ENCODE data around the gene AZI2. TPM values are rescaled to one million over a fixed set of nuclear protein-coding genes. Genes with fewer than 3 reads are reported as not detected.

AZI2 gene
- total RNA-seq, 2 experiments from 2014 or later = 52.3 to 78.8 TPM

DNA sequence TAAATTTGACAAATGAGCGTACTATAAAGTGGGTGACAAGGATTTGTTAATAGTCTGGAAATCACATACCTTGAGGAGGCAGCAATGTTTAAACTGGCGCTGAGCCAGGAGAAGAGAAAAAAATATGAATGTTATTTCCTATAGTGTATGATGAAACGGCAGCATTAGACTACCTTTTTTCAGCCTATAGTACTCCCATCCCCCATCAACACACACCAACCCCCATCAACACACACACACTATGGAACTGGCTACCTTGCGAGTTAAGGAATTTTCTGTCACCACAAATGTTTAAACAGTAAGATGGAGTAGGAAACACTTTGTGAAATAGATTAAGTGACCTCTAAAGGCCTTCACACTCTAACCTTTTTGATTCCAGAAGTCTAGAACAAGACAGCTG, 46.9 kb downstream of the AZI2 start:
- ChIA-PET CTCF (no interaction called here), POLR2A (no interaction called here)
- no peak for ATAC-seq
- no peak overlapping the region for H3K4me3 Mint-ChIP-seq
- no peaks in the 10 kb centered on the region for H3K27me3 Mint-ChIP-seq
- H3K9me3 Mint-ChIP-seq (ENCODE audit: low read depth) = no peaks in the 10 kb centered on the region
- H3K4me1 Mint-ChIP-seq = no peaks in the 10 kb centered on the region
- no peak overlapping the region for H3K27ac Mint-ChIP-seq
- DNase-seq = no peak
- intact Hi-C loops (cut with DNase I, micrococcal nuclease) = no loop called here
- peaks cover 6% of the 10 kb centered on the region for H3K36me3 Mint-ChIP-seq (ENCODE audit: low read depth)

DNA sequence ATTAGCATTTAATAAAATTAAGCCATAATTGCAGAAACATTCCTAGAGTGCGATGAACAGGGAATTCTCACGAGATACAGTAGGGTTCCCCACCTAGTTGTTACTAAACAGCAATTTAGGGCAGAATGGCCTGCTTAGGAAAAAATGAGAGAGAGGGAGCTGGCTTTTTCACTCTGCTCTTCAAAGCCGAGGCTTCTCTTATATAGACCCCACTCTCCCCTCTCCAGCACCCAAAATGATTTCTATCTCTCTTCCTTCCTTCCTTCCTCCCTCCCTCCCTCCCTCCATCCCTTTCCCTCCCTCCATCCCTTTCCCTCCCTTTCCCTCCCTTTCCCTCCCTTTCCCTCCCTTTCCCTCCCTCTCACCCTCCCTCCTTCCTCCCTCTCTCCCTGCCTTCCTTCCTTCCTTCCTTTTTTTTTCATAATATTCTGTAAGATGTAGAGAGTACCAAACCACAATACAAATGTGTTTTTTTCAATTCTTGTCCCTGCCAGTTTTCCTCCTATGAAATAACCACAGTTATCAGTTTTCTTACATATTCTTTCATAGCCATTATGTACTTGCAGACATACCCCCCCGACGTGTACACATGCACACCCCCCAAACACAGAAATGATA, 48.2 kb downstream of the AZI2 start:
- DNase-seq = no peak
- H3K9me3 Mint-ChIP-seq (ENCODE audit: low read depth) = no peaks in the 10 kb centered on the region
- CTCF ChIA-PET = no interaction called here
- no peak overlapping the region for H3K4me3 Mint-ChIP-seq
- peaks cover 5% of the 10 kb centered on the region for H3K4me1 Mint-ChIP-seq
- H3K36me3 Mint-ChIP-seq (ENCODE audit: low read depth) = peaks cover under 1% of the 10 kb centered on the region
- POLR2A ChIA-PET = no interaction called here
- no peak for ATAC-seq
- no peaks in the 10 kb centered on the region for H3K27me3 Mint-ChIP-seq
- no peak overlapping the region for H3K27ac Mint-ChIP-seq
- intact Hi-C loops (cut with DNase I, micrococcal nuclease) = no loop called here

- H3K36me3 Mint-ChIP-seq (ENCODE audit: low read depth) = no peaks in the 10 kb centered on the region
- DNase-seq (no peak), ATAC-seq (no peak)
- H3K27ac Mint-ChIP-seq = no peak overlapping the region
- no peaks in the 10 kb centered on the region for H3K27me3 Mint-ChIP-seq
- ChIA-PET POLR2A (no interaction called here), CTCF (interaction anchor here (1.0 kb wide), 1 partner anchor 18 kb away, joined by 3 read pairs; no protein-coding TSS in a partner anchor)
- intact Hi-C loops (cut with DNase I, micrococcal nuclease) = no loop called here
- no peak overlapping the region for H3K4me3 Mint-ChIP-seq
- peaks cover 11% of the 10 kb centered on the region for H3K4me1 Mint-ChIP-seq
- no peaks in the 10 kb centered on the region for H3K9me3 Mint-ChIP-seq (ENCODE audit: low read depth)
These were observed 48.9 kb downstream of the AZI2 start for GRCh38 chr3:28299705-28300104.

DNA sequence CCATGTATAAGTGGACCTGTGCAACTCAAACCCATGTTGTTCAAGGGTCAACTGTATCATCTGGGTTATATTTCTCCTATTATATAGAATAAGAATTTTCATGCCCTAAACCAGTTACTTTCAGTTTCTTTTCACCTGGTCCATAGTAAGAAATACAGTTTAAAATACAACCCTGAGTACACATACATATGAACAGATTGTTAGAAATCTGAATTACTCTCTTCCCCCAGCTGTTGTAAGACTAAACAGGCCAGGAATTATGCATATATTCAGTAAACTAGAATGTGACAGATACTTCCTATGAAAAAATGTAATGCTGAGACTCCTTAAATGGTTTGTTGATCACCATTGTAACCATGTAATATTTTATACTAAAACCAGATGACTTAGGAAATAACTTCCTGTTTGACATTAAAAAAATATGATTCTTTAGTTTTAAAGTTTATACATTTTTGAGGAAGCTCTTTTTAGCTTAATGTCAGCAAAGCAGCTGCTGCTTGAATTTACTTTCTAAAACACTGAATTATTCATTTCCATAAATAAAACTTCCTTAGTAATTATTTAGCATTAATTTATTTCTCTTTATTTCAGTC, 52.6 kb downstream of the AZI2 start:
- Mint-ChIP-seq H3K9me3 (ENCODE audit: low read depth) (no peaks in the 10 kb centered on the region), H3K4me3 (no peak overlapping the region), H3K4me1 (peaks cover 14% of the 10 kb centered on the region), H3K27me3 (no peaks in the 10 kb centered on the region), H3K36me3 (ENCODE audit: low read depth) (peaks cover 3% of the 10 kb centered on the region), H3K27ac (no peak overlapping the region)
- POLR2A ChIA-PET = no interaction called here
- CTCF ChIA-PET = interaction anchor here (0.8 to 1.0 kb wide), 2 partner anchors 10 to 21 kb away, joined by 3 read pairs; no protein-coding TSS in a partner anchor
- intact Hi-C loops (cut with DNase I, micrococcal nuclease) = no loop called here
- ATAC-seq = no peak
- DNase-seq = no peak

DNA sequence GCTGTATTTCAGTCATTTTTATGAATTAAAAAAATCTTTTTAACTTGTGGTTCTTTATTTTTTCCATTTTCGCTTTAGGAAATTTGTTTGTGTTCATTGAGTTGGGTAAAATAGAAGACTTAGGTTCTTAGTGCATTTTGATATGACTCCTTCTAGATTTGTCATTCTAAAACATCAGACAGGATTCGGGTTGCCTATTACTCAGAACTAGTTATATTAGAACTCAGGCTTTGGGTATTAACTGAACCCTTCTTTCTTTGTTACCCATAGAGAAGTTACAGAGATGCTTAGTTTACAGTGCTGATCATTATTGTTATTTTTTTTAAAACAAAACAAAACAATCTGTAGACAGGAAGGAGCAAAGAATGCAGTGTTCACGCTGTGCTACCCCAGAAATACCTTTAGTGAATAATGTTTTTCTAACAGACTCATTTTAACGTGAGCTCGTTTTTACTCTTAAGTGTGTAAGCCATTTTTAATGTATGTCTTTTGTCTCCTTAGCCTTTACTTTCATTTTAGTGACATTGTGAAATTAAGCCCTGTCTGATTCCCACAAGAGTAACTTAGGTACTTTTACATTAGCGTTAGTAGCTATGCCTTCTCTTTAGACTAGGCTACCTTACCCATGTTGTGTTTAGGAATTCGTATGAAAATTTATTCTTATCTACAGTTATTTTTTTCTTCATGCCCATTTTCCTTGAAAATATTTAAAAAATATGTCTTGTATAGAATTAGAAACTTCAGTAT, 53.8 kb downstream of the AZI2 start:
- peak; percentile 16 for ATAC-seq

DNA sequence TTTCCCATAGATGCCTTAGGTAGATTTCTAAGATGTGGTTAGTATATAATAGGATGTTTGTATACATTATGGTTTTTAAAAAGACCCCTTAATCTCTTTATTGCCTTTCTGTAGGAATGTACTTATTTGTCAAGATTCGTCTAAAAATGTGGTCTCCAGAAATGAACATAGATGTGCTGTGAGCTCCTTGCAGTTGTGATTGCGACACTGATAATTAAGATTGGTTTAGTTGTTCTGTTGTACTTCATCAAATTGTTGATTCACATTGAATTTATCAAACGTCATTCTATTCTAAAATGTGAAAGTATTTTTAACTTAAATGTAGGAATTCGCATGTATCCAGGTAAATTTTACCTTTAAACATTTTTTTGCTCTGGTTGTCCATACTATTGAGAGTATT, 56.0 kb downstream of the AZI2 start:
- CTCF ChIA-PET = interaction anchor here (0.9 kb wide), 1 partner anchor 580 kb away, joined by 3 read pairs; no protein-coding TSS in a partner anchor
- H3K4me1 Mint-ChIP-seq = peaks cover 17% of the 10 kb centered on the region
- H3K4me3 Mint-ChIP-seq = no peak overlapping the region
- intact Hi-C loops (cut with DNase I, micrococcal nuclease) = no loop called here
- POLR2A ChIA-PET = no interaction called here
- no peaks in the 10 kb centered on the region for H3K9me3 Mint-ChIP-seq (ENCODE audit: low read depth)
- ATAC-seq = no peak
- no peak for DNase-seq
- no peaks in the 10 kb centered on the region for H3K27me3 Mint-ChIP-seq
- no peak overlapping the region for H3K27ac Mint-ChIP-seq
- H3K36me3 Mint-ChIP-seq (ENCODE audit: low read depth) = peaks cover 9% of the 10 kb centered on the region

More for the DNA sequence above, 53.8 kb downstream of the AZI2 start:
- intact Hi-C loops (cut with DNase I, micrococcal nuclease) = no loop called here
- CTCF ChIA-PET = interaction anchor here (1.3 kb wide), 1 partner anchor 12 kb away, joined by 4 read pairs; no protein-coding TSS in a partner anchor
- Mint-ChIP-seq H3K9me3 (ENCODE audit: low read depth) (no peaks in the 10 kb centered on the region), H3K27ac (no peak overlapping the region), H3K4me1 (peaks cover 16% of the 10 kb centered on the region), H3K36me3 (ENCODE audit: low read depth) (peaks cover 9% of the 10 kb centered on the region), H3K4me3 (no peak overlapping the region), H3K27me3 (no peaks in the 10 kb centered on the region)
- no peak for DNase-seq
- POLR2A ChIA-PET = no interaction called here

DNA sequence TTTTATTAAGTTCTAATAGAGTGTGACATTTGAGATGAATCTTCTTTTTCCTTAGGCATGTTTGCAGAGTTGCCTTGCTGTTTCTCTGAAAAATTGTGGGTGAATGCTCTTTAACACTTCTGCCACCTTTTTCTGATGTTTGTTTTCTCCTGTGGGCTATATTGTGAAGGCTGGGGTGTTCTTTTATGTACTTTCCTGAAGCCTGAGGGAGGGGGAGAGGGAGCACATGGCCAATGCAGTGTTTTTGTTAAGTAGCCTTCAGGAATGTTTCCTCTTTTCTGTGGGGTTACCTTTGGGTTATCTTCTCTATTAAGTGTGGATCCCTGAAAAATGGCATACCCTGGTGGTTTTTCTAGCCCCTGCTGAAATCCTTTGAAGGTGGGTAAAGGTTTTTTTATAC, 57.0 kb downstream of the AZI2 start:
- Mint-ChIP-seq H3K4me3 (no peak overlapping the region), H3K4me1 (peaks cover 22% of the 10 kb centered on the region), H3K36me3 (ENCODE audit: low read depth) (peaks cover 11% of the 10 kb centered on the region), H3K27me3 (no peaks in the 10 kb centered on the region), H3K27ac (no peak overlapping the region), H3K9me3 (ENCODE audit: low read depth) (no peaks in the 10 kb centered on the region)
- ATAC-seq (no peak), DNase-seq (no peak)
- ChIA-PET POLR2A (no interaction called here), CTCF (no interaction called here)
- intact Hi-C loops (cut with DNase I, micrococcal nuclease) = no loop called here

GRCh38 chr3:28290863-28291300, 57.7 kb downstream of the AZI2 start:
- ATAC-seq = no peak
- CTCF ChIA-PET = no interaction called here

GRCh38 chr3:28287046-28287445, 61.6 kb downstream of the AZI2 start:
- Mint-ChIP-seq H3K4me1 (peaks cover 13% of the 10 kb centered on the region), H3K4me3 (no peak overlapping the region), H3K27me3 (no peaks in the 10 kb centered on the region), H3K36me3 (ENCODE audit: low read depth) (peaks cover 9% of the 10 kb centered on the region), H3K9me3 (ENCODE audit: low read depth) (no peaks in the 10 kb centered on the region), H3K27ac (no peak overlapping the region)
- intact Hi-C loops (cut with DNase I, micrococcal nuclease) = loop anchor here in 1 of 2 experiments (2.0 kb wide), 1 partner anchor 574 kb away; no protein-coding TSS in a partner anchor
- ChIA-PET CTCF (interaction anchor here (0.6 to 1.1 kb wide), 7 partner anchors 17 to 575 kb away, joined by 3 read pairs; no protein-coding TSS in a partner anchor), POLR2A (interaction anchor here (1.1 kb wide), 1 partner anchor 47 kb away, joined by 3 read pairs; no protein-coding TSS in a partner anchor)
- no peak for ATAC-seq
- DNase-seq = no peak

More at GRCh38 chr3:28290863-28291300, 57.7 kb downstream of the AZI2 start:
- H3K27ac Mint-ChIP-seq = no peak overlapping the region
- no peak for DNase-seq
- POLR2A ChIA-PET = no interaction called here
- no peaks in the 10 kb centered on the region for H3K9me3 Mint-ChIP-seq (ENCODE audit: low read depth)
- H3K4me3 Mint-ChIP-seq = no peak overlapping the region
- no peaks in the 10 kb centered on the region for H3K27me3 Mint-ChIP-seq
- H3K36me3 Mint-ChIP-seq (ENCODE audit: low read depth) = peaks cover 11% of the 10 kb centered on the region
- intact Hi-C loops (cut with DNase I, micrococcal nuclease) = no loop called here
- peaks cover 25% of the 10 kb centered on the region for H3K4me1 Mint-ChIP-seq

- ChIA-PET POLR2A (interaction anchor here (1.1 kb wide), 1 partner anchor 46 kb away, joined by 3 read pairs; no protein-coding TSS in a partner anchor), CTCF (interaction anchor here (0.7 to 1.4 kb wide), 6 partner anchors 10 to 575 kb away, joined by 3 to 4 read pairs (median 3); no protein-coding TSS in a partner anchor)
- intact Hi-C loops (cut with DNase I, micrococcal nuclease) = loop anchor here (1.0 to 2.0 kb wide), 2 partner anchors 574 kb away; no protein-coding TSS in a partner anchor
- DNase-seq (no peak), ATAC-seq (peak; percentile 60)
- peaks cover 9% of the 10 kb centered on the region for H3K36me3 Mint-ChIP-seq (ENCODE audit: low read depth)
- H3K27ac Mint-ChIP-seq = no peak overlapping the region
- H3K9me3 Mint-ChIP-seq (ENCODE audit: low read depth) = no peaks in the 10 kb centered on the region
- peaks cover 13% of the 10 kb centered on the region for H3K4me1 Mint-ChIP-seq
- no peak overlapping the region for H3K4me3 Mint-ChIP-seq
- no peaks in the 10 kb centered on the region for H3K27me3 Mint-ChIP-seq
These were observed 62.0 kb downstream of the AZI2 start for GRCh38 chr3:28286595-28286994.

- no peak for DNase-seq
- Mint-ChIP-seq H3K4me3 (no peak overlapping the region), H3K27ac (no peak overlapping the region), H3K27me3 (no peaks in the 10 kb centered on the region), H3K36me3 (ENCODE audit: low read depth) (peaks cover 9% of the 10 kb centered on the region), H3K4me1 (no peaks in the 10 kb centered on the region), H3K9me3 (ENCODE audit: low read depth) (no peaks in the 10 kb centered on the region)
- POLR2A ChIA-PET = no interaction called here
- ATAC-seq = no peak
- intact Hi-C loops (cut with DNase I, micrococcal nuclease) = no loop called here
- CTCF ChIA-PET = no interaction called here
These were observed 67.8 kb downstream of the AZI2 start for GRCh38 chr3:28280781-28281180.
